ENCODE results near the gene ZNF493.

The ZNF493 gene

DNA sequence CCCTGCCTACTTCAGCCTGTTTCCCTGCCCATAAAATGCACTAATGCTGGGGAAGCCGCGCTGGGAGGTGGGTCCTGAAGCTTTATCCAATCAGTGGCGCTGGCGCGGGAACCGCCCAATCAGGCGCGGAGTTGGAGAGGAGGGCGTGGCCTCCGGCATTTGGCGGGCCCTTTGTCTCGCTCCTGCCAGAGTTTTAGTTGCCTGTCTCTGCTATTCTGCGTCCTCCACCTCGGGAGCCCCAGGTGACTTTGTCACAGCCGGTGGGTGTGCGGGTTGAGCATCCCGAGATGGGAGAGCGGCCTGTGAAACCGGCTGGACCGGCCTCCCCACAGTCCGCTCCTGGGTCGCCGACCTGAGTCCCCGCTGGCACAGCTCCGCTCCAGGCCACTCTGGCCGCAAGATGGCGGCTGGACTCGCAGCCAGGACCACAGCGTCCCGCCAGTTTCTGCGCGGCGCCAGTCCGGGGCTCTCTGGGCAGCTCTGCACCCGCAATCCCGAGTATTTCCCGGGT is 77.8 kb downstream of the ZNF493 start:
- H3K36me3 ChIP-seq (ENCODE audit: control insufficient read depth in 4 of 4, insufficient read depth in 4 of 4, low read length in 3 of 4), result no peaks in the 10 kb centered on the region
- H3K4me1 ChIP-seq (ENCODE audit: control extremely low read depth in 1 of 4, control insufficient read depth in 4 of 4, insufficient read depth in 4 of 4, low read length in 3 of 4), result peaks cover 0 to 12% (median 9%) of the 10 kb centered on the region in 4 experiments
- ChIA-PET CTCF (interaction anchor here (0.9 to 1.8 kb wide), 2 partner anchors 8 to 272 kb away, joined by 4 to 10 read pairs; no protein-coding TSS in a partner anchor), POLR2A (no interaction called here)
- peak overlapping the region; percentile 76 to 95 (median 88) for H3K4me3 ChIP-seq (ENCODE audit: control insufficient read depth in 1 of 7, extremely low read depth in 1 of 7, insufficient read depth in 4 of 7, low read depth in 2 of 7, low read length in 6 of 7)
- no peaks in the 10 kb centered on the region for H3K27me3 ChIP-seq (replicated peaks in 2 of 5; ENCODE audit: control insufficient read depth in 4 of 5, insufficient read depth in 5 of 5, low read length in 4 of 5)
- peak; percentile 86 to 93 (median 93) for DNase-seq
- peaks cover 0 to 3% (median 0%) of the 10 kb centered on the region in 5 experiments for H3K9me3 ChIP-seq (ENCODE audit: control extremely low read depth in 1 of 5, control insufficient read depth in 4 of 5, insufficient read depth in 2 of 5, low read depth in 1 of 5, low read length in 4 of 5)
- H3K27ac ChIP-seq (ENCODE audit: insufficient read depth in 1 of 2, low read depth in 1 of 2, low read length in 2 of 2, poor library complexity in 1 of 2, severe bottlenecking in 2 of 2), result peak overlapping the region in 1 of 2 experiments; percentile 43
- 1% methylated on average over 35 of the region's 37 CpGs for WGBS (ENCODE audit: insufficient coverage)

Data from common myeloid progenitor, CD34-positive (primary cell).